ENCODE results near the gene LRRC4C.

- TF ChIP-seq CTCF (IDR thresholded peaks at IDR 0.05 in 2 of 3, conservative IDR thresholded peaks at IDR 0.05 in 1 of 3; ENCODE audit: control insufficient read depth in 2 of 3, extremely low read depth in 1 of 3, insufficient read depth in 1 of 3, low read depth in 3 of 3, low read length in 3 of 3) (no peak), RAD21 (IDR thresholded peaks at IDR 0.05; ENCODE audit: insufficient read depth, low read depth, low read length) (no peak), ZBTB4 (CRISPR knock-in tag; IDR thresholded peaks at IDR 0.05) (no peak), EP300 (IDR thresholded peaks at IDR 0.05; ENCODE audit: borderline replicate concordance in 1 of 2, control insufficient read depth in 1 of 2, low read depth in 2 of 2, low read length in 2 of 2) (no peak), POLR2A (IDR thresholded peaks at IDR 0.05; ENCODE audit: low read depth, low read length) (no peak)
These were observed 817.2 kb downstream of the LRRC4C start for GRCh38 chr11:40642284-40642683.
